GM18909 (cell line): ENCODE data around the gene ULBP2.
A peak's percentile ranks its signal among the peaks of the same experiment; 100 is the strongest.
"Not testable (repeated sequence)": the region's sequence is repeated elsewhere in the genome, so short reads cannot be mapped to it uniquely, and the experiment has no call there.

Experiments
- ATAC-seq: cut with Tn5 transposase; IDR thresholded peaks from one replicate; pipeline ENCODE4 v1.9.1; 2021; ENCODE audit warnings: mild to moderate bottlenecking; ENCODE audit not compliant: unreplicated experiment, poor library complexity

ULBP2 gene

GRCh38 chr6:149946631-149947030 is 4.8 kb downstream of the ULBP2 start:
- not testable (repeated sequence) for ATAC-seq

- ATAC-seq = not testable (repeated sequence)
Observed at GRCh38 chr6:149947533-149947932, 5.7 kb downstream of the ULBP2 start.

- no peak for ATAC-seq
Observed at GRCh38 chr6:149948011-149948410, 6.2 kb downstream of the ULBP2 start.

GRCh38 chr6:149948616-149949015 is 6.8 kb downstream of the ULBP2 start:
- no peak for ATAC-seq

- no peak for ATAC-seq
Observed at GRCh38 chr6:149950423-149950822, 8.6 kb downstream of the ULBP2 start.

- ATAC-seq = no peak
Observed at GRCh38 chr6:149951096-149951495, 9.3 kb downstream of the ULBP2 start.

GRCh38 chr6:149951626-149952025 is 9.8 kb downstream of the ULBP2 start:
- ATAC-seq = no peak

GRCh38 chr6:149953390-149953789 is 11.6 kb downstream of the ULBP2 start:
- not testable (repeated sequence) for ATAC-seq

GRCh38 chr6:149953934-149954327 is 12.1 kb downstream of the ULBP2 start:
- not testable (repeated sequence) for ATAC-seq

- not testable (repeated sequence) for ATAC-seq
Observed at GRCh38 chr6:149954328-149954983, 12.6 kb downstream of the ULBP2 start.

GRCh38 chr6:149954984-149955653 is 13.3 kb downstream of the ULBP2 start:
- not testable (repeated sequence) for ATAC-seq

GRCh38 chr6:149955654-149956317 is 14.0 kb downstream of the ULBP2 start:
- ATAC-seq = not testable (repeated sequence)

GRCh38 chr6:149958124-149958523 is 16.3 kb downstream of the ULBP2 start:
- ATAC-seq = not testable (repeated sequence)

- ATAC-seq = not testable (repeated sequence)
Observed at GRCh38 chr6:149959806-149960205, 18.0 kb downstream of the ULBP2 start.

GRCh38 chr6:149960488-149960887 is 18.7 kb downstream of the ULBP2 start:
- ATAC-seq = no peak

GRCh38 chr6:149961728-149962425 is 20.1 kb downstream of the ULBP2 start:
- no peak for ATAC-seq

- no peak for ATAC-seq
Observed at GRCh38 chr6:149962461-149963211, 20.8 kb downstream of the ULBP2 start.

GRCh38 chr6:149963212-149963461 is 21.3 kb downstream of the ULBP2 start:
- no peak for ATAC-seq

GRCh38 chr6:149963462-149964307 is 21.9 kb downstream of the ULBP2 start, which contains the start of gene ULBP1:
ULBP1 (plus strand) TSS chr6:149963943; CDS start chr6:149964050, 107 bp downstream.
- peak; percentile 54 for ATAC-seq
